Liver (tissue), 3 donors: ENCODE results near the gene C2CD2.

ENCODE experiments used
- CTCF ChIP-seq: fragments of 150-350 bp; IDR thresholded peaks from 2 replicates; pipeline ENCODE4 v1.5.1; 2017; ENCODE audit warnings: improper control_type of control experiment, low read depth, low read length; ENCODE audit not compliant: missing input control
- GABPA ChIP-seq, 2 donors: IDR thresholded peaks in 1 of 2; conservative IDR thresholded peaks in 1 of 2; 2 replicates each; pipeline ENCODE4 v1.6.1; 2016; ENCODE audit warnings: antibody characterized with exemption in 2 of 2, mild to moderate bottlenecking in 1 of 2, moderate library complexity in 1 of 2
- HNF4G ChIP-seq: IDR thresholded peaks from 2 replicates; pipeline ENCODE4 v1.6.1; 2016; ENCODE audit warnings: antibody characterized with exemption
- JUND ChIP-seq, 2 donors: IDR thresholded peaks; 2 replicates each; pipeline ENCODE4 v1.6.1; 2016; ENCODE audit warnings: antibody characterized with exemption in 2 of 2
- SP1 ChIP-seq: IDR thresholded peaks from 2 replicates; pipeline ENCODE4 v1.6.1; 2018; ENCODE audit warnings: antibody characterized with exemption, mild to moderate bottlenecking
- TF ChIP-seq, protein P1 (sequence below): IDR thresholded peaks from 2 replicates; pipeline ENCODE4 v1.6.1; 2016; ENCODE audit warnings: antibody characterized with exemption
- donor health status: healthy.
- donor health status: healthy.

- no peak for TF ChIP-seq HNF4G
- TF ChIP-seq CTCF = no peak
- TF ChIP-seq, protein P1, sequence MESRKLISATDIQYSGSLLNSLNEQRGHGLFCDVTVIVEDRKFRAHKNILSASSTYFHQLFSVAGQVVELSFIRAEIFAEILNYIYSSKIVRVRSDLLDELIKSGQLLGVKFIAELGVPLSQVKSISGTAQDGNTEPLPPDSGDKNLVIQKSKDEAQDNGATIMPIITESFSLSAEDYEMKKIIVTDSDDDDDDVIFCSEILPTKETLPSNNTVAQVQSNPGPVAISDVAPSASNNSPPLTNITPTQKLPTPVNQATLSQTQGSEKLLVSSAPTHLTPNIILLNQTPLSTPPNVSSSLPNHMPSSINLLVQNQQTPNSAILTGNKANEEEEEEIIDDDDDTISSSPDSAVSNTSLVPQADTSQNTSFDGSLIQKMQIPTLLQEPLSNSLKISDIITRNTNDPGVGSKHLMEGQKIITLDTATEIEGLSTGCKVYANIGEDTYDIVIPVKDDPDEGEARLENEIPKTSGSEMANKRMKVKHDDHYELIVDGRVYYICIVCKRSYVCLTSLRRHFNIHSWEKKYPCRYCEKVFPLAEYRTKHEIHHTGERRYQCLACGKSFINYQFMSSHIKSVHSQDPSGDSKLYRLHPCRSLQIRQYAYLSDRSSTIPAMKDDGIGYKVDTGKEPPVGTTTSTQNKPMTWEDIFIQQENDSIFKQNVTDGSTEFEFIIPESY = no peak
- no peak for TF ChIP-seq GABPA (IDR thresholded peaks at IDR 0.05 in 1 of 2, conservative IDR thresholded peaks at IDR 0.05 in 1 of 2)
- no peak for TF ChIP-seq JUND (IDR thresholded peaks at IDR 0.05)
- no peak for TF ChIP-seq SP1
These were observed 76.7 kb downstream of the C2CD2 start for GRCh38 chr21:41876928-41877652.
